ENCODE results near the gene WDR37.
A peak's percentile ranks its signal among the peaks of the same experiment; 100 is the strongest.

The WDR37 gene

DNA sequence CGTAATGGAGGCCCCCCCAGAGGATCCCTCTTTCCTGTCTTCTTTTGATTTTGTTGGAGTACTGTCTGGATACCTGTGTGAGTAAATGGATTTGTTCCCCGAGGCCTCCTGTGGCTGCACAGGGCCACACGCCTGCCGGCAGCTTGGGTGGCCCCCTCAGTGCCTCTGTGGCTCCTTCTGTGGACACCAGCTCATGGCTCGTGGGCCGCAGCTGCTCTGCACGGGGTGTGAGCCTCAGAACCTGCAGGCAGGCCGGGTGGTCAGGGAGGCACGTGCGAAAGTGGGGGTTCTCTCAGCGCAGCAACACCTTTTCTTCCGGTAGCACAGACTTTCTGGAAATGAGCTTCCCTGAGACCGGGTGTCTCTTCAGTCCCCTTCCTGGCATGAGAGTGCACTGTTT lies 70.3 kb downstream of the WDR37 start:
- no peak for DNase-seq

DNA sequence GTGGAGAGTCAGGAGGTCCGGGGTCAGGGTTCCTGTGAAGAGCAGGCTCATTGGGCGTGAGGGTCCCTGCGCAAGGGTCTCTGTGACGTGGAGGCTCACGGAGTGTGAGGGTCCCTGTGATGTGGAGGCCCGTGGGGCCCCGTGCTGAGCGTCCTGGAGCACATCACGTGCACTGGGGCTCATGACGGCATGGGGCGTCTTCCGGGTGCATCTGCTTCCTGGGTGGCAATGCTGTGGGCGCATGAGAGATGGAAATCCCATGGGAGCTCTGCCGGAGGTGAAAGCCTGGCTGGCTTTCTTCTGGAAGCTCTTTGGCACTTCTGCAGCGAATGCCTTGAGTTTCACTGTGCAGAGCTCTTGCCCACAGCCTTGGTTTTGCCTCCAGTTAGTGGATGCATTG lies 71.4 kb downstream of the WDR37 start:
- DNase-seq: no peak

DNA sequence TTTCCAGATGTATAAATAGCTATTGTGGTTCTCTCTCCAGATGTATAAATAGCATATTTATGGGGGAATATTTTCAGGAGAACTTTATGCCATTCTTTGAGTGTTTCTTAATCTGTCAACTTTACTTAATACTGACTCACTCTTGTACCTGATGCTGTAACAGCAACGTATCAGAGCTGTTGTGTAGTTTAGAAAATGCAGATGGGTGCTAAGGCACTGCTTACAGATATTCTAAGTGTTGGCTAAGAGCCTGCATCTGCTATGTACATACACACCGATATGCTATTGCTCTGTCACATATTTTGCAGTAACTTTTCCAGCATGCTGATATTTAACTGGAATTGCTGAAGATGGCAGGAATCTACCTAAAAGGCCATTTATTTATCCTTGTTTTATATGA lies 71.9 kb downstream of the WDR37 start:
- no peak for DNase-seq

DNA sequence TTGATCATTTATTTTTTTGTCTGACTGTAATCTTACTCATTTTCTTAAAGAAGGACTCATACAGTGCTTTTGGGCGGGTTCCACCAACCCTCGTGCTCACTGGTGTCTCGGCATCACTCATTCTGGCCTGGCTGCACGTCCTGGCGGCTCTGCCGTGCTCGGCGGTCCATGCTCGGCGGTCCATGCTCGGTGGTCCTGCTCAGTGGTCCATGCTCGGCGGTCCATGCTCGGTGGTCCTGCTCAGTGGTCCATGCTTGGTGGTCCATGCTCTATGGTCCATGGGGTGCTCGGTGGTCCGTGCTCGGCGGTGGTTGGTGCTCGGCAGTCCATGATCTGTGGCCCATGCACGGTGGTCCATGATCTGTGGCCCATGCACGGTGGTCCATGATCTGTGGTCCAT lies 72.5 kb downstream of the WDR37 start:
- no peak for DNase-seq

DNA sequence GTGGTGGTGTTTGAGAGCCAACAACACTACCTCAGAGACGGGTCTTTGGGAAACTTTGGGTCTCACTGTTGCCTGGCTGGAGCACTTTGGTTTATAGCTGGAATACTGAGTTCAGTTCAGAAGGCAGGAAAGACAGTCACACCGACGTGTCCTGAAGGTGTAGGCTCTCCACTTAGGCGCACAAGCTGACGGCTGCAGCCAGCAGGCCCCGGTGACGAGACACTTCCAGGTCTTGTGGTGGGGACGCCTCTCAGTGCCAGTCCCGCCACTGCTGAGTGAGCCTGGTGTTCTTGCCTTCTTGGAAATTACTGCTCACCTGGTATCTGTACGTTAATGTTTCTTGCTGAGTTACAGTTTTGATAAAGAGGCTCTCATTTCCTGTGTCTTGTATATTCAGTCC lies 74.0 kb downstream of the WDR37 start:
- DNase-seq: no peak

DNA sequence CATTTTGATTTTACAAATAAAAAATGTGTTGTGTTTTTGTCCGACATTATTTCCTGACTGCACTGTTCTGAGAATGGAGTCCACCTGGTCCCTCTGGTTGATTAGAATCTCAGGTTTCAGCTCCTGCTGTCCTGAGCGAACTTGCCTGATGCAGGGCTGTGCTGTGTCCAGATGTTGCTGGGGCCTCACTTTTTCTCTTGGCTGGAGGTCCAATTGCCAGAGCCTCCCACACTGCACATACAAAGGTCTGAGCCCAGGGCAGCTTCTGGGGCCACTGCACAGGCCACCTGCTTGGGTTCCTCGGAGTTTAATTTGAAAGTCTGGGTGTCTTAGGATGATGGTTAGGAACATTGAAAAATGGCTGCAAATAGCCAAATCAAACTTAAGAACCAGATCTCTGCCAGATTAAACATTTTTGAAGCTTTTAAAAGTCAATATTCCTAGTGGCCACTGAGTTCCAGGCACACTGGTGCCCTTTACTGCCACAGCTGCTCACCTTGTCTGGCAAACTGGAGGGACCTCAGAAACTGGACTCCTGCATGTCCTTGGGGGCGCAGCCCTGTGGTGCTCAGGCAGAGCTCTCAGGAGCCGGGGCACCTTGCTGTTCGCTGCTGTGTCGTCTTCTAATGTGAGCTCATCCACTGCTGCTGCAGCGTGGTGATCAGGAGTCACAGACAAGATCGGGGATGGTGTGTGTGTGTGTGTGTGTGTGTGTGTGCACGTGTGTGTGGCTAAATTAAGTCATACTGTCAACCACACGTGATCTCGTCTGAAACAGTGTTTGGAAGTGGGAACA lies 75.0 kb downstream of the WDR37 start:
- no peak for DNase-seq

DNA sequence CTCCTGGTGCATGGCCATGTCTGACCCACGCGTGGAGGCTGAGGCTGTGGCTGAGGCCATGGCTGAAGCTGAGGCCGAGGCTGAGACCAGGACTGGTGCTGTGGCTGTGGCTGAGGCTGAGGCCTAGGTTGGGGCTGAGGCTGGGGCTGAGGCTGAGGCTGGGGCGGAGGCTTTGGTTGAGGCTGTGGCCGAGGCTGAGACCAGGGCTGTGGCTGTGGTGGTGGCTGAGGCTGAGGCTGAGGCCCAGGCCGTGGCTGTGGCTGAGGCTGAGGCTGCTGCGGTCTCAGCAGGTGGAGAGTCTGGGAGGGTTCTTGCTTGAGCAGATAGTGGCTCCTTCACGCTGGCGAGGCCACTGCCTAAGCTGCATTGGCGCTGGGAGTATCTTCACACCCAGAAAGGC lies 76.4 kb downstream of the WDR37 start:
- no peak for DNase-seq

DNA sequence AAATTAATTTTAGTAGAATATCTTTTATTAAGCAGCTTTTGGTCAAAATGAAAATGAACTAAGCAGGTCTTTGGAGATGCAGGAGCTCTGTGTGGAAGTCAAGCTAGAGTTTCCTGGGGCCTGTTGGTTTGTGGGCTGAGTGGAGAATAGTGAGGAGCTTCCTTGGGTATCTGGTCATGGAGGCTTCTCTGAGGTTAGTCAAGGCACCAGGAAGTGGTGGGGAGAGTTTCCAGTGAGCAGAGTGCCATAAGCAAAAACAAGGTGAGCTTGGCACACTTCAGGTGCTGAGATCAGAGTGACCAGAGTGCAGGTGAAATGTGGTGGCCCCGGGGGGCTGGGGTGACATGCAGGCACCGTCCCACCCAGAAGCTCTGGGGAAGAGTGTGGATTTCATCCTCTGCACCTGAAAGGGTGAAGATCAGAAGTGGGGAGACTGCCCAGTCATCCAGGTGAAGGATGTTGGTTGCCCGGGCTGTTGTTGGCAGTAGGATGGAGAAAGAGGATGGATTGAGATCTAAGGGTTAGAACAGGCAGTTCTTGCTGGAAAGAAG lies 77.4 kb downstream of the WDR37 start:
- DNase-seq: no peak

DNA sequence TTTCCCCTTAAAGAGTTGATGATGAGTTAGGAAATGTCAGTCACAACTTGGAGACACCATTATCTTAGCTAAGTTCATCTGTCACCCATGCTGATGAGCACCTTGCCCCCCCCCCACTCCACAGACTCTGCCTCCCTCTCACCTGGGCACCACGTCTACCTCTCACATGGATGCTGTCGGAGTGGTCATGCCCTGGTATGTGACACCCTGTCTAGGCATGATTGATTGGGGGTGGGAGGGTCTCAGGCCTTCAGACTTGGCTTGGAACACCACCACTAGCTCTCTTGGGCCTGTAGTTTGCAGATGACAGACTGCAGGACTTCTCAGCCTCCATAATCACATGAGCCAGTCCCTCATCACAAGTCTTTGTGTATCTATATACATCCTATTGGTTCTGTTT lies 78.0 kb downstream of the WDR37 start:
- DNase-seq: no peak

DNA sequence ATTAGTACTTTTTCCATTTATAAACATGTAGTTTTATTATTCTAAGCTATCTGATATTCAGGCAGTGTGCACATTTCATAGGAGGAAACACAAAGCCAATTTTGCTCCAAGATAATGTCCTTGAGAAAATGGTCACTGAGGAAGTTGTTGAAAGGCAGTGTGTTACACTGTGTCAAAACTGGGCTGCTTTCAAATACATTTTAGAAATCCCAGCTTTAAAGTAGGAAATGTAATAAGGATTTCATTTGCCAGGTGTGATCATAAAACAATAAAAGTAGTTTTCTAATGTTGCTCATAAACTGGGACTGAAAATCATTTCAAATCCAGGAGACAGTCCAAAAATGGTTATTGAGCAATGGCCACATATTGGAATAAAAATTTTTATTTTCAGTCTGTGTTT lies 80.1 kb downstream of the WDR37 start:
- no peak for DNase-seq

DNA sequence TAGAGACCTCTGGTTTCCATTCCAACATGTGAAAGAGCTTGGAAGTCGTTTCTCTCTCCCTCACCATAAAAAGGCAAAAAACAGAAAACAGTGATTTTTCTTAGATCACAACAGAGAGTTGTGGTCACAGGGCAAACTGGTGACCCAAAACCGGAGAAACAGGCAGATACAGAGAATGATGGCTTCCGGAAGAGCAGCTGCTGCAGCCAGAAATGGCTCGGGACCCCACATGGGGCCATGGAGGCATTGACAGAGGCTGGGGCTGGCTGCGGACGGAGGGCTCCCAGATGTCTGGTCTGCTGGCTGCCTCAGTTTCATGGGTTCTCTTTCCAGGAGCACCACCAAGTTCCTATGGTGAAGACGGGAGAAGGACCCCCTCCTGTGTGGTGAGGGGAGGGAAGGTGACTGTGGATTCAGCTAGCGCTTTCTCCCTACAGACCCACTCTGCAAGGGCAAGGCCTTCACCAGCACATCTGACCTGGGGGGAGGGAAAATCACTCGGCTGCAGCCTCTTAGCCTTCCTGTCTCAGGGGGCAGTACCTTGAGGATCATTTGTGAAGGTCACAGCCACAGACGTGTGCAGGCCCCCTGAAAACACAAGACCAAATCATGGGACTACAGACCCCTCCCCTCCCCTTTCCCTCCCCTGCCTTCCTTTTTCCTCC lies 81.4 kb downstream of the WDR37 start:
- no peak for DNase-seq

DNA sequence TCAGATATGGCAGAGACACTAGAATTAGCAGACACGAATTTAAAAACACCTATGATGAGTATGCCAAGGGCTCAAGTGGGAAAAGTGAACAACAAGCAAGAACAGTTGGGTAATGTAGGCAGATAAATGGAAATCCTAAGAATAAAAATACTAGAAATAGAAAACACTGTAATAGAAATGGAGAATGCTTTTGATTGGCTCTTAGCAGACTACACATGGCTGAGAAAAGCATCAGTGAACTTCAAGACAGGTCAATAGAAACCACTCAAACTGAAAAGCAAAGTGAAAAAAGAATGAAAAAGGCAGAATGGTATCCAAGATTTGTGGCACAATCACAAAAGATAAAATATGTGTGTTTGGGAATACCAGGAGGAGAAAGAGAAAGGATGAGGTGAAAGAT lies 82.3 kb downstream of the WDR37 start:
- DNase-seq: no peak

DNA sequence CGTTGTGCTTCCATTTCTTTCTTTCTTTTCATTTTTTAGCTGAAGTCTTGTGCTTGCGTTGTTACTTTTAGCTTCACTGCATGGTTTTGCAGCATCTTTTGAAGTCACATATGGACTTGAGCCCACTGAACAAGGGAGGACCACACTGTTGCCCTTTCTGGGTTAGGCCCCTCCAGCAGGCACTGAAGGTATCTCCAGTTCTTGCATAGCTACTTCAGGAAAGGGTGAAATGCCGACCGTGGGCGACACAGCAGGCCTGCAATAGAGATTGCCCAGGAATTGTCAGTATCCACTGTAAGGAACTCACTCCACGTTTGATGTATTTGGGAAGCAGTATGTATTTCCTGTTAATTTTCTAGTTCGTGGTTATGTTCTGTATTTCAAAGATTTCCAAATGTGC lies 85.1 kb downstream of the WDR37 start:
- no peak for DNase-seq

DNA sequence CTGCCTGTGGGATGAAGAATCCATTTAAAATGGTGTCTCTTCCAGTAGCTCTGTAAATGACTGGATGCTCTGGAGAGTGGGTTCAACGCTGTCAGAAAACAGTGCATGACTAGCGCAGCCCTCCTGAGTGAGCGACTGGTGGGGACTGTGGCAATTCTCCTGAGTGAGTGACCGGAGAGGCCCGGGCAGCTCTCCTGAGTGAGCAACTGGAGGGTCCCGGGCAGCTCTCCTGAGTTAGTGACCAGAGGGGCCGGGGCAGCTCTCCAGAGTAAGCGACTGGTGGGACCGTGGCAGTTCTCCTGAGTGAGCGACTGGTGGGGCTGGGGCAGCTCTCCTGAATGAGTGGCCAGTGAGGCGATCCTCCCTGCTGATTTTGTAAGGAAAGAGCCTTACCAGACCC lies 85.5 kb downstream of the WDR37 start:
- no peak for DNase-seq

DNA sequence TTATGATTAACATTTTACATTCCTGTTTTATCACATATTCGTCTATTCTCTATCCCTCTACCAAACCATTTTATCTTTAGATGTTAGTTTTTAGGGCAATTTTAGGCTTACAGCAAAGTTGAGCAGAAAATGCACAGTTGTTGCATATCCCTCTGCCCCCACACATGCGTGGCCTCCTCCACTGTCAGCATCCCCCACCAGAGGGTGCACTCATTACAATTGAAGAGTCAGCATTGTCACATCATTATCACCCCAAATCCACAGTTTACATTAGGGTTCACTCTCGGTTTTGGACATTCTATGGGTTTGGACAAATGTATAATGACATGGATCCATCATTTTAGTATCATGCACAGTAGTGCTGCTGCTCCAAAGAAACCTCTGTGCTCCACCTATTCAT lies 86.4 kb downstream of the WDR37 start:
- peak in 8 of 51 donors; percentile 2 to 46 (median 20) for DNase-seq

DNA sequence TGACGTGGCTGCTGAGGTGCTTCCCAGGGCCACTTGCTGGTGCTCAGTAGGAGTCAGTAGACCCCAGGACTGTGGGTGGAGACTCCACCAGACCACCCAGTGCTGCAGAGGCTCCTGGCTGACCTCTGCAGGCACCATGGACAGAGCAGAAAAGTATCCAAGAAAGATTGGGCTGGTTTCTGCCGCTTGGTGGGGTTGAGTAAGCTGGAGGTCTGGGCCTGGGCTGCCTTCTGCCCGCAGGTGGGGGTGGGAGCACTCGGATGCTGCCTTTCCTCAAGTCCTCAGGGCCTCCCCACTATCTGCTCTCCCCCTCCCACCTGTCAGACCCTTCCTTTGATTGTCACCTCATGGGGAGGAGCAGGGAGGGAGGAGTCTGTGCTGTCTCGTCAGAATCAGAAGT lies 91.6 kb downstream of the WDR37 start:
- DNase-seq: no peak

DNA sequence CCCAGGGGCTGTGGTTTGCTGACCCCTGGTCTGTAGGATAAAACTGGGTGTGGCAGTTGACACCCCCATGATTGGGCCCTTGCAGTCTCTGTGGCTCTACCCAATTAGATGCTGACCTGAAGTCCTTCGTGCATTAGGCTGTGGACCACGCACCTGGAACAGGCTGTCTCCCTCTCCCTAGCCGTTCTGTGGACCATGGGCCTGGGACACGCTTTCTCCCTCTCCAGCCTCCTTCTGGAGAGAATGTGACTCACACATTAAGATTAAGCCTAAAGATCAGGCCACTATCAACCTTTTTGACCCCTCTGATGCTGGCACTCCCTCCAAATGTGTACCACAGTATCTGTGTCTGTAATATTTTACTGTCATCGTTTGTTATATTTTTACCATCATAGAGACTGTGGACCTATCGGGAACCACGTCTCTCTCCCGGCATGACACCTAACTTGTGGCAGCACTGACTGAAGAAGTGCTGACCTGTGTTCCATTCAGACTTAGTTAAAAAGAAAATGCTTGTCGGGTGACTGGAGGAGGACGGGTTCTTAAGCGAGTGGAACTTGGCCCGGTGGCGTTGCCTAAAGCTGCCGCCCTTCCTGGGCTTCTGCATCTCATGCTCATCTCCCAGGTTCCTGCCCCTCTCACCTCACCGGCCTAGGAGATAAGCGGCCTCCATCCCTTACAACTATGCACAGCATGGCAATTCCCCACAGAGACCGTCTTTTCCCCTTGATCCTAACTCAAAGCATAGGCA lies 92.8 kb downstream of the WDR37 start:
- no peak for DNase-seq

DNA sequence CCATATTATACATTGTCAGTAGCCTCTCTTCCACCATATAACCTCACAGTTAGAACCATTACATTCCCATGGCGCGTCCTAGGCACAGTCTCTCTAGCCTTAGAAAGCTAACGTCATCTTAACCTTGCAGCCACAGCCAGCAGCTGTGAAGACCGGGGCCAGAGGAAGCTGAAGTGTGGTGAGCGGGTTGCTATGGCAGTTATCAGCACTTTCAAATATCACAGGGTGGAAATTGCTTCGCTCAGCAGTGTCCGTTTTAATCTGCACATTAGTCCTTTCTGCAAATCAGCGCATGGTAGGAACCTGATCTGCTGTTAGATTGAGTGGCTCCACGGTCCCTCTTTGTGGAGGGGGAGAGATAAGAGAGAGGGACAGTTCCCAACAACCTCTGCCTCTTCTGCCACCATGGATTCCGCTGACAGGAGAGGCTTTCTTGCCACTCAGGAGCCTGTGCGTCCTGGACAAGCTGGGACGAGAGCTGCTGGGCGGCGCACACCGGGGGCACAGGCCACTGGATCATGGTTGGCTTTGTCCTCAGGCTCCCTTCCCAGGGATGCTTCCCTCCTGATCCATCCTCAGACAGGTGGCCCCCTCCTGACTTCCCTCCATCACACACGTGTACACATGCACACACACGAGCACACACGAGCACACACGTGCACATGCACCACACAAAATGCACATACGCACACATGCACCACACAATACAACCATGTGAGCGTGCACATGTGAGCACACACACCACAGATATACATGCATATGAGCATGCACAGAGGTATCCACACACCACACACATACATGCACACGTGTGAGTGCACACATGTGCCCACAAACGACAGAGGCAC lies 93.8 kb downstream of the WDR37 start:
- DNase-seq: peak in 1 of 51 donors; percentile 7

DNA sequence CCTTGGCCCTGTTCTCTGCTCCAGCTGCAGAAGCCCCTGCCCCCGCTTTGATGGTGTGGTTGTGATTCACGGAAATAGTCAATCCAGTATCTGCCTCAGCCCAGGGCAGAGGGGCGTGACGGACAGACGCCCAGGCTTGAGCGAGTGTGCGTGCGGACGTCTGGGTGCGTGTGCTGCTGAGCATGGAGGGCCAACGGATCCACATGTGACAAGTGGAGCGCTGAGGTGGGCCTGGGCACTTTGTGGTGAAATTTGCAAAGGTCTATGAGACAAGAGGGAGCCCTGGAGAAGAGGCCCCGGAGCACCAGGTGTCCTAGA lies 94.4 kb downstream of the WDR37 start:
- DNase-seq: no peak

DNA sequence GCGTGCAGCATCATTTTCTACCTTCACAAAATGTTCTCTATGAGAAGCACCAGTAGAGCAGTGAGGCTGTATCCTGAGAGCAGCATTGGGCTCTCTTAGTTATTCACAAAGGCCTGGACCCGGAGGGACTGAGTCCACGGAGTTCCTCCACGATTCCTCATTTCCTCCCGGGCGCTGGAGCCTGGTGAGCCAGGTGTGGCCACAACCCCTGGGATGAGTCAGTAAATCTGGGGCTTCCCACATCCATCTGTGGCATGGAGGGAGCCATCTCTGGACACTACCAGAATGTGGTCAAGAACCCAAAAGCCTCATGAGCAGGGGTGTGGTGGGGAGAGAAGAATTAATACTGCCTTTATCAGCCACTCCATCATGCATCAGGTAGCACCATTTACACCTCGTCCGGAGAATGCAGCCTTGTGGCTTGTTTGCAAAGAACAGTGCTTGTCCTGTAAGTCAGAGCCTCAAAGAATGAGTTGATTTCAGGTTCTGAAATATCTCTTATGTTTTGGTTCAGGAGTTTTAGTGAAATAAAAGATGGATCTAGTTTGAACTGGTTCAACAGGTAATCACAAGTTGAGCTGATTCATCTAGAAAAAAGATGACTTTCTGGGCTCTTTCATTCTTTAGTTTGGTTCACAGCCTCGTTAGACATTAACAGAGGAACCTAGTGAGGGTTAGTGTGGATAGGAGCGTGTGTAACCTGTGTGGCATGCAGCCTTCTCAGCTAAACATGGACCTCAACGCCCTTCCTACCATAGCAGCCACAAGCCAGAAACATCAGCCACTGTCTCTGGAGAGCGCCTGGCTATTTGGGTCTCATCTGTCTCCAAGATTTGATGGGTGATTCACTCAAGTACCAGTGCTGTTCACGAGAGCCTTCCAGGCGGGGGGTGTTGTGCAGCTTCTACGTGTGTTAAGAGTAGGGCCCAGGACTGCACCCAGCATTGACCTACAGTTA lies 95.2 kb downstream of the WDR37 start:
- DNase-seq: no peak

Data from hypothalamus (tissue), 51 donors.